Muscle of arm (tissue), 12 donors: Measurements from ENCODE around the gene FLOT2. TPM values are rescaled to one million over a fixed set of nuclear protein-coding genes. Genes with fewer than 3 reads are reported as not detected.
"Not testable (repeated sequence)": the region's sequence is repeated elsewhere in the genome, so short reads cannot be mapped to it uniquely, and the experiment has no call there.

Source experiments
- DNase-seq: peaks from one replicate; pipeline ENCODE4 v3.0.0-alpha.2; 2013
- polyA plus RNA-seq, 12 donors: library from polyadenylated mRNA; unstranded; fragments of 120-200 nt; gene quantifications; one replicate each; pipeline ENCODE4 v1.2.1, GENCODE V29; 2013; ENCODE audit not compliant: insufficient read length in 12 of 12

FLOT2 gene
- polyA plus RNA-seq, 12 donors, result 49.5 to 78.9 (median 63.5) TPM; not detected in 1

DNA sequence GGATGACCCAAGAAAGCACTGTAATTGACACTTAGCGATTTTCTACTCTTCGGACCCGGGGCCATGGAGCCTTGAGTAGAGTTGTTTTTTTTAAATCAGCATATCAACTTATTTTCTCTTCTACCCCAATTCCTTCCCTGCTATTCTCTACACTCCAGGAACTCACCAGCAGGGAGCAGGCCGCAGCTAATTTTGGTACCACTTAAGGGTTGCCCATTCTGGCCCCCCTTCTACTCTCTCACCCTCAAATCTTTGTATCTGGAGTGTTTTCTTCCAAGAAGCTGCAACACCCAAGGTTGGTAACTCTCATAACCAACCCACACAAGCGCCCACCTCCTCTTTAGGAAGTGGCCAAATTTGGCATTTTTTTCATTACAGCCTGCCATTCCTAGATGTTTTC lies 48.3 kb downstream of the FLOT2 start:
- no peak for DNase-seq

DNA sequence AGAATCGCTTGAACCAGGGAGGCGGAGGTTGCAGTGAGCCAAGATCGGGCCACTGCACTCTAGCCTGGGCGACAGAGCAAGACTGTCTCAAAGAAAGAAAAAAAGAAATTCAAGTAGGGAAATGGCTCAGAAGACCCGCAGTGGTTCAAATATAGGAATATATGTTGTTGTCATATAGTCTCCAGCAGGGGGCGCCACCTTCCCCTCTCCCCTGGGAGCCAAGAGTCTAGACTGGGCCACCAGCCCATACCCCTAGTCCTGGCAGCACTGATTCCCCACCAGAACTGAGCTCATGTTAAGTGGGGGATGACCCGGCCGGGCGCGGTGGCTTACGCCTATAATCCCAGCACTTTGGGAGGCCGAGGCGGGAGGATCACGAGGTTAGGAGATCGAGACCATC lies 48.9 kb downstream of the FLOT2 start:
- DNase-seq, result not testable (repeated sequence)

DNA sequence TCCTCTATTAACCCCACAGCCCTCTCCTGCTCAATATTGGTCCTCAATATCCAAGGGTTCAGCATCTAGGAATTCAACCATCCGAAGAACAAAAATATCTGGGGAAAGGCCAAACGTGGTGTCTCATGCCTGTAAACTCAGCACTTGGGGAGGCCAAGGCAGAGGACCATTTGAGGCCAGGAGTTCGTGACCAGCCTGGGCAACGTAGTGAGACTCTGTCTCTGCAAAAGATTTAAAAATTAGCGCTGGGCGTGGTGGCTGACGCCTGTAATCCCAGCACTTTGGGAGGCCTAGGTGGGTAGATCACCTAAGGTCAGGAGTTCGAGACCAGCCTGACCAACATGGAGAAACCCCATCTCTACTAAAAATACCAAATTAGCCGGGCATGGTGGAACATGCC lies 50.8 kb downstream of the FLOT2 start:
- DNase-seq, result not testable (repeated sequence)

DNA sequence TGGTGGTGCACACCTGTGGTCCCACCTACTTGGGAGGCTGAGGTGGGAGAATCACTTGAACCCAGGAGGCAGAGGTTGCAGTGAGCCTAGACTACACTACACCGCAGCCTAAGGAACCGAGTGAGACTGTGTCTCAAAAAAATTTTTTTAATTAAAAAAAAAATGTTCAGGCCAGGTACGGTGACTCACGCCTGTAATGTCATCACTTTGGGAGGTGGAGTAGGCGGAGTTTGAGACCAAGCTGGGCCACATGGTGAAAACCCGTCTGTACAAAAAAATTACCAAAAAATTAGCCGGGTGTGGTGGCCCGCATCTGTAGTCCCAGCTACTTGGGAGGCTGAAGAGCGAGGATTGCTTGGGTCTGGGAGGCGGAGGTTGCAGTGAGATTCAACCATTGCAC lies 51.3 kb downstream of the FLOT2 start:
- DNase-seq, result no peak

DNA sequence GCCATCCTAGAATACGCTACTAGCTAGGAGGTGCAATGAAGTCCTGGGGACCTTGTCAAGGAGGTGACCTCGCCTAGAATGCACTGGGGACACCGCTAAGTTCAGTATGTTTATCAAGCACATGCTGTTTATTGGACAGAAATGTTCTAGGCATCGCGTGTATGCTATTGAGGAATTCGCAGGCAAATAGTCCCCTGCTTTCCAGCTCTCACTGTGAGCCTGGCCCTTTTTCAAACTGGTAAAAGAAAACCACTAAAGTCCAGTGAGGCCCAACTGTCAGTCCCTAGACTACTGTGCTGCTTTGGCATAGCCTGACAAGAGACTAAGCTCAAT lies 53.8 kb downstream of the FLOT2 start:
- DNase-seq, result no peak

DNA sequence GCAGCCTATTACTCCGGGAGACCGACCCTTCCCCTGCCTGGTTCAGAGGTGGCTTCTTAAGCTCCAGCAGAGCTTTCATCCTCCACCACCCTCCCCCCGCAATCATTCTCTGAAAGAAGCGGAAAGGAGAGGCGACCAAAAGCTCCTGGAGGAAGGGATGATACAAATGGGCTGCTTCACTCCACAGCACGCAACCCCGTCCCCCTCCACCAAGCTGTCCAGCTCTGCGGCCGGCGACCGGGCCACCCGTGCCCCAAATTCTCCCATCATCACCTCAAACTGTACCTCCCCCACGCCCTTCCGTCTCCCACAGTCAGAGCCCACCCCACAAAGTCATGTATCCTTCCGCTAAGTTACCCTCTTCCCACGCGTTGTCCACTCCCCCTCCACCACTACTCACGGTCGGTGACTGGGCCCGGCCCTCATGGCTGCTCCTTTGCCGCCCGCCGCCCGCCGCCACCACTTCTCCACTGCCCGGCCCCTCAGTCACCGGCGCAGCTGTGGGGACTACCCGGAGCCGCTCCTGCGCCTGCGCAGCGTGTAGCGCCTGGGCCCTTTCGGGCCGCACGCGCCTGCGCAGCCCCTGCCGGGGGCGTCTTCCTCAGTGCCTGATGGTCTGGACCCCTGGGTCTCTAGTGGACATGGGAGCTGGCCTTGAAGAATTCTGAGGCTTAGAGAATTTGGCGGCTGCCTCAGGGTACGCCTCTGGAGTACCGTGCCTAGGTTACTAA lies 55.1 kb downstream of the FLOT2 start, which contains the start of gene FAM222B:
FAM222B (minus strand) TSS at position 509 of the 731 bp plus-strand sequence. CDS start 76,123 bp downstream, outside the sequence.
- peak; percentile 86 for DNase-seq

DNA sequence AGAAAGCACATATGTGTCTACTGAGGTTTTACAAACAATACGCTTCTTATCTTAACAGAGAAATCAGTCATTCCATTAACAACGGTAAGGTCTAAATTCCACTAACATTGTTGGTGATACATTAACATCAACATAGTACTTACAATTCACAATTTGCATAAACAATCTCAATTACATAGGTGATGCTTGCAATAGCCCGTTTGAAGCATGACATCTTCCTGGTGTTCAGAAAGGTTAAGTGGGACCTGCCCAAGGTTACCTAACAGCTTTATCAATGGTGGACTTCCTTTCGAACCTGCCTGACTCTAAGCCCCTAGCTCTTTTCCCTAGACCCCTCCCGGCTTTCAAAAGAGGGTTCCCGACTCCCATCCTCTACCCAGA lies 55.6 kb downstream of the FLOT2 start:
- DNase-seq, result no peak

DNA sequence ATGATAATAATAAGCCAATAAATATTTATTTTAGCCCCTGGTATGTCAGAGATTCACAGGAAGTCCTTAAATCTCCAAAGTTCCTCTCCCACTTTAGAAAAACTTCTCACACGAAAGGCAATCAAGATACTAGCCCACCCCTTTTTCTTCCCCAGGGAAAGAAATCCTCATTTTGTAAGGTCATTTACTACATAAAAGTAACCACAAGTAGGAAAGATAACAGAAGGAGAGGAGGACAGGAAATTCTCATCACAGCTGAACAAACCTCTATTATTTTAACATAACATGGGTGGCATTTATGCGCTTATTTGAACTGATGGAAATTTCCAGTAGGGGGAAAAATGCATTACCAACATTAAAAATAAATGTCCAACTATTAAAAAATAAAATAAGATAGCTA lies 58.3 kb downstream of the FLOT2 start:
- DNase-seq, result no peak

DNA sequence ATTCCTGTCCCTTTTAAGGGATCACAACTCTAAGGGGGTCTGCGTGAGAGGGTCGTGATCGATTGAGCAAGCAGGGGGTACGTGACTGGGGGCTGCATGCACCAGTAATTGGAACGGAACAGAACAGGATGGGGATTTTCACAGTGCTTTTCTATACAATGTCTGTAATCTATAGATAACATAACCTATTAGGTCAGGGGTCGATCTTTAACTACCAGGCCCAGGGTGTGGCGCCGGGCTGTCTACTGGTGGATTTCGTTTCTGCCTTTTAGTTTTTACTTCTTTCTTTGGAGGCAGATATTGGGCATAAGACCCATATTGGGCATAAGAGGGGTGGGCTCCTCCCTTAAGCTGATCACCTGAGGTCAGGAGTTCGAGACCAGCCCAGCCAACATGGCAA lies 61.0 kb downstream of the FLOT2 start:
- not testable (repeated sequence) for DNase-seq

DNA sequence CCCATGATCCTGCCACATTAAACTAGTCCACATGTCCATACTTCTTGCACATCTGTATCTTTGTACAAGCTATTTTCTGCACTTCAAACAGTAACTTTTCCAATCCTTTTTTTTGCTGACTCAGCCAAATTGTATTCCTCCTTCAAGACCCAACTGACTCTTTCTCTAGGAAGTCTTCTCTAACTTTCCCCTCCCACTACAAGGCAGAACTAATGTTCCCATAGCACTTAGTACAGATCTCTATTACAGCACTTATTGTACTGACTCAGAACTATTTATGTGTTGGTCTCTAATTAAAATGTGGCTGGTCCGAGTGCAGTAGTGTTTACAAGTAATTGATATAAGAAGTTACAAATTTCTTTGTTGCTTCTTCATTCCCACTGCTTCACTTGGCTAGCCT lies 63.1 kb downstream of the FLOT2 start:
- DNase-seq, result no peak

Other genes with a start within 250 kb of the FLOT2 start
- gene SDF2, start 235.8 kb downstream of the FLOT2 start, polyA plus RNA-seq, result 10 to 100 TPM in 11 of 12 donors, not detected in 1; 31.3 to 49.8 (median 39.7) TPM
- gene SUPT6H, start 235.5 kb downstream of the FLOT2 start, polyA plus RNA-seq, result 10 to 100 TPM in 11 of 12 donors, not detected in 1; 36.7 to 76.8 (median 40.9) TPM
- gene PROCA1, start 185.8 kb downstream of the FLOT2 start, polyA plus RNA-seq, result 1 to 10 TPM in 10 of 12 donors, not detected in 2; 1.6 to 9.0 (median 2.5) TPM
- gene RAB34, start 179.9 kb downstream of the FLOT2 start, polyA plus RNA-seq, result 10 to 100 TPM in 11 of 12 donors, not detected in 1; 49.7 to 98.2 (median 66.4) TPM
- gene RPL23A, start 177.7 kb downstream of the FLOT2 start, polyA plus RNA-seq, result 1,000 to 10,000 TPM in 9 of 12 donors, 100 to 1,000 TPM in 2, not detected in 1; 515 to 1,778 (median 1,509) TPM
- 1 to 10 TPM in 10 of 12 donors, not detected in 2; 2.5 to 5.4 (median 3.4) TPM for gene TLCD1, start 171.5 kb downstream of the FLOT2 start, polyA plus RNA-seq
- 1 to 10 TPM in 11 of 12 donors, not detected in 1; 1.8 to 7.8 (median 2.6) TPM for gene NEK8, start 168.9 kb downstream of the FLOT2 start, polyA plus RNA-seq
- gene TRAF4, start 153.7 kb downstream of the FLOT2 start, polyA plus RNA-seq, result 10 to 100 TPM in 11 of 12 donors, not detected in 1; 39.4 to 93.0 (median 48.8) TPM
- gene FAM222B, start 54.9 kb downstream of the FLOT2 start, polyA plus RNA-seq, result 10 to 100 TPM in 11 of 12 donors, not detected in 1; 10.4 to 21.4 (median 12.9) TPM
- 100 to 1,000 TPM in 1 of 12 donors, 10 to 100 TPM in 10, not detected in 1; 40.2 to 105 (median 44.9) TPM for gene ERAL1, start 42.7 kb downstream of the FLOT2 start, polyA plus RNA-seq
- gene DHRS13, start 5.3 kb upstream of the FLOT2 start, polyA plus RNA-seq, result 1 to 10 TPM in 10 of 12 donors, not detected in 2; 2.1 to 4.9 (median 3.6) TPM
- gene PHF12, start 53.8 kb upstream of the FLOT2 start, polyA plus RNA-seq, result 10 to 100 TPM in 11 of 12 donors, not detected in 1; 18.6 to 52.0 (median 28.9) TPM
- gene SEZ6, start 108.3 kb upstream of the FLOT2 start, polyA plus RNA-seq, result under 1 TPM in 8 of 12 donors, not detected in 4; 0.07 to 0.70 (median 0.31) TPM
- 1 to 10 TPM in 9 of 12 donors, under 1 TPM in 1, not detected in 2; 0.97 to 2.1 (median 1.5) TPM for gene PIPOX, start 145.4 kb upstream of the FLOT2 start, polyA plus RNA-seq